Memory B cell (primary cell): Measurements from ENCODE around the gene PDE6B.

Experiments
- ATAC-seq: fragments of 150-1000 bp; cut with Tn5 transposase; 2 replicates; pipeline ENCODE4 v1.10.0; 2021; ENCODE audit warnings: low read depth, mild to moderate bottlenecking, moderate library complexity
- DNase-seq, 2 donors: peaks; one replicate each; pipeline ENCODE4 v3.0.0; 2022; ENCODE audit warnings: low spot score in 2 of 2
- H3K27ac Mint-ChIP-seq: one replicate; pipeline ENCODE4 v1.8.0; 2022; ENCODE audit warnings: mild to moderate bottlenecking, moderate library complexity, mixed read lengths
- H3K27me3 Mint-ChIP-seq: one replicate; pipeline ENCODE4 v1.8.0; 2022; ENCODE audit warnings: mixed read lengths
- H3K36me3 Mint-ChIP-seq: one replicate; pipeline ENCODE4 v1.8.0; 2022; ENCODE audit warnings: mild to moderate bottlenecking, mixed read lengths
- H3K4me1 Mint-ChIP-seq: one replicate; pipeline ENCODE4 v1.8.0; 2022; ENCODE audit warnings: mixed read lengths
- H3K4me3 Mint-ChIP-seq: one replicate; pipeline ENCODE4 v1.8.0; 2022; ENCODE audit warnings: mild to moderate bottlenecking, moderate library complexity, mixed read lengths
- H3K9me3 Mint-ChIP-seq: one replicate; pipeline ENCODE4 v1.8.0; 2022; ENCODE audit warnings: mixed read lengths

Gene PDE6B

GRCh38 chr4:717601-718320 lies 92.4 kb downstream of the PDE6B start:
- peaks cover 22% of the 10 kb centered on the region for H3K4me1 Mint-ChIP-seq
- ATAC-seq (no peak), DNase-seq (no peak)
- no peak overlapping the region for H3K27ac Mint-ChIP-seq
- peaks cover 26% of the 10 kb centered on the region for H3K36me3 Mint-ChIP-seq
- no peaks in the 10 kb centered on the region for H3K27me3 Mint-ChIP-seq
- H3K4me3 Mint-ChIP-seq = no peak overlapping the region
- H3K9me3 Mint-ChIP-seq = no peaks in the 10 kb centered on the region

- Mint-ChIP-seq H3K36me3 (peaks cover 31% of the 10 kb centered on the region), H3K9me3 (no peaks in the 10 kb centered on the region), H3K4me3 (no peak overlapping the region), H3K27ac (peak overlapping the region; percentile 24), H3K27me3 (no peaks in the 10 kb centered on the region), H3K4me1 (peaks cover 27% of the 10 kb centered on the region)
- ATAC-seq (no peak), DNase-seq (no peak)
These were observed 93.1 kb downstream of the PDE6B start for GRCh38 chr4:718460-718859.
